NCI-H774 (cell line): ENCODE measurements around the gene RBL2.
"Not testable (repeated sequence)": the region's sequence is repeated elsewhere in the genome, so short reads cannot be mapped to it uniquely, and the experiment has no call there.

Experiments used
- DNase-seq: peaks from one replicate; lab custom pipeline; 2025; lab: John Stamatoyannopoulos, UW

The RBL2 gene

GRCh38 chr16:53504665-53505064, 70.4 kb downstream of the RBL2 start:
- no peak for DNase-seq

- DNase-seq = no peak
Observed at GRCh38 chr16:53506254-53506653, 72.0 kb downstream of the RBL2 start.

DNA sequence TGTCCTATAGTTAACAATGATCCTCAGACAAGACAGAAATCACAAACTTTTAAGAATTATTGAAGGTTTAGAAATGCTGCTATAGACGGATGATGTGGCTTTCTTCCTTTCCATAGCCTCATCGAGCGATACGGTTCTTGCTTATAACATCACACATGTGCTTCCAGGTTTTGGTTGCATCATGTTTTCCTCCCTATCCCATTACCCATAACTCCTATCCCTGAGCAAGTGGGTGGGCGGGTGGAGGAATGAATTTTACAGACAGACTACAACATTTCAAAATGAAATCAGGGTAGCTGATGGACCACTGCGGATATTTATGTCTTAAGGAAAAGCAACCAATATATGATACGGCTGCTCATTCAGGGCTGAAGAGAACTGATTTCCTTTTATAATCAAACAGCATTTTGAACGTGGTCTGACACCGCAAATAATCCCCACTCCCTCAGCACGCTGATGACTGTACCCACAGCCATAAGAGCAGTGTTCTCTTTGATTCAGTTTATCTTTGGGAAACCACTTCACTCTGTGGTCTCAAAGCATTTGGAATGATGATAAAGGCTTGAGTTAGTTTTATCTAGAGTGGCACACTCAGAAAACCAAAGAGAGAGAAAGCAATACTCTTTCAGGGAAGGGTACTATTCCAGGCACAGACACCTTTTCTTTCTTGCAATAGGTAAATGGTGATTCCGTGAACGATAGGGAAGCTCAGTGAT, 73.4 kb downstream of the RBL2 start:
- DNase-seq = no peak

DNA sequence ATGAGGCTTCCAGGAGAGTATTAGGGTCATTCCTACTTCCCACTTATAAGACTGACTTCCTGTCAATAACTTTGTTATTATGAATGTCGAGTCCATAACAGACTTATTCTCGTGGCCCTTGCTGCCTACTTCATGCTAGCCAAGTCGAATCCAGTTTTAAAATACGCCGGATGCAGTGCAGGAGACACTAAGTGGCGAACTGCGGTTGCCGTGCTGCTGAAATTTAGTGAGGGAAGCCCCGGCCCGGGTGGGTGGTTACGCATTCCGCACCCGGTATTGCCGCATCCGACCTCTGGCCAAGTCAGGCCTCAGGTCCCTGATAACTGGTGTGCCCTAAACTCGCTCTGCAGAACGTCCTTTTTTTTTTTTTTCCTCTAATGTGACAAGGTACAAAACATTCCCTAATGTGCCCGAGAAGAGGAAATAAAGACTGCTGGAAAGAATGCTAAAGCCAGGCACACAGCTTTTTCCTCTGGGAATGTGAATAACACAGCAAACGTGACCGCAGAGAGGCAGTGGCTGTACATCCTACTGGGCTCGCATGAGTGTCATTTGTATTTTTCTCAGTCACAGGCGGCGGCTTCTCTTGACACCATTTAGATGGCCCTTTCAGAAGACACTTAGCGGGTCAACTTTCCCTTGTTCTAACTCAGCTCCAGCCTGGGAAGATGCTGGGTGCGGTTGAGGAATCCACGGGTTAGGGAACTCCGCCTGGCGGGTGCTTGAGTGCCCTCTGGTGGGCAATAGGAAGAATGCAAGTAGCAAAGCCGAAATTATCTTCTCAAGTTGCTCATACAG, 75.8 kb downstream of the RBL2 start:
- DNase-seq = peak; percentile 56

DNA sequence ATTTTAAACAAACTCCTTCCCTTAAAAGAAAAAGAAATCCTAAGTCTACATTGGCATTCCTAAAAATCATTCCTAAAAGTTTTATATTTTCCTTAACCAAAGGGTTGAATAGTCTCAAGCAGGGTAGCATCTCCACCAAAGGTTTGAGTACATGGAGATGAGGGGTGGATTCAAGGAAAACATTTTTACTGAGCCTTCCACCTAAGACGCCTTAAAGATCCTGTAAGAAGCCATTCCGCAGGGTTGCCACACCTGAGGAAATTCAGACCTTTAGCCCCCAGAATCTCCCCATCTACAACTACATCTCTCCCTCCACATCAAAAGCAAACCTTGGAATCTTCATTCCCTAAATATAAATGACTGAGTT, 76.4 kb downstream of the RBL2 start:
- no peak for DNase-seq

DNA sequence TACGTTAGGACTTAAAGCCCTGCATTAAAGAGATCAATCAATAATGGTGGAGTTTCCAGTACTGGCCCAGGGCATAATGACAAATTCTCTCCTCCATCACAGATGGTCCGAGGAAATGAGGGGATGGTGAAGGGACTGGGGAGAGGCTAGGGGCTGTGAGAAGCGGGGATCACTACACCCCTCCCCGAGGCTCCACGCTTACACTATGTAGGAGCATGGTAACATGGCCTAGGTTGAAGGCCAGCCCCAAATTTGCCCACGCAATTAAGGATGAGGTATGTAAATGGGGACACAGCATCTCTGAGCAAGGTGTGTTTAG, 76.8 kb downstream of the RBL2 start:
- DNase-seq = no peak

GRCh38 chr16:53511403-53512280, 77.4 kb downstream of the RBL2 start:
- peak; percentile 78 for DNase-seq

- DNase-seq = not testable (repeated sequence)
Observed at GRCh38 chr16:53512795-53513194, 78.5 kb downstream of the RBL2 start.

DNA sequence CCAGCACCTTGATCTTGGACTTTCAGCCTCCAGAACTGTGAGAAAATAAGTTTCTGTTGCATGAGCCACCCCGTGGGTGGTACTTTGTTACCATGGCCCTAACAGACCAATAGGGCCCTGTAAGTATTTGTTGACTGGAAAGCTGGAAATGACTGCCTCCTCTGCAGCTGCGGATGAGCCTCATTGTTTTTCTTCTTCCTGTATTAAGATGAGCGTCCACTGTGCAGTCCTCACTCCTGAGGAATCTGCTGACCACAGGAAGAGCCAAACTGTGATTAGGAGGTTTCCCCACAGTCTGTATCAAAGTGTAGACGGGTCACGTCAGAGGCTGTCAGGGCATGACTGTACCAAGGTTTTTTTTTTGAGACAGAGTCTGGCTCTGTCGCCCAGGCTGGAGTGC, 81.0 kb downstream of the RBL2 start:
- DNase-seq = no peak

DNA sequence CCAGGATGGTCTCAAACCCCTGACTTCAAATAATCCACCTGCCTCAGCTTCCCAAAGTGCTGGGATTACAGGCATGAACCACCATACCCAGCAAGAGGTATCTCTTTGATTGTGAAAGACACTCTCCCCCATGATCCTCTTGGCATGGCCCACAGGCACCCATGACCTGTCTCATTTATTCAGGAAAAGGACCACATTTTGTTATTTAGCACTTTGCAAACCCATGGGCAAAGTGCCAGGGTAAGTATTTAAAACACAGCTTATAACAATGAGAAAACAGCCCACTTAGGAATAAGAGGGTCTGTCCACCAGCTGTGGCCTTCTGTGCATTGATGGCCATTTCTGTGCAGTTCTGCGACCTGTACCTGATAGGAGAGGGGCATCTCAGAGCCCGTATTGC, 81.5 kb downstream of the RBL2 start:
- no peak for DNase-seq

DNA sequence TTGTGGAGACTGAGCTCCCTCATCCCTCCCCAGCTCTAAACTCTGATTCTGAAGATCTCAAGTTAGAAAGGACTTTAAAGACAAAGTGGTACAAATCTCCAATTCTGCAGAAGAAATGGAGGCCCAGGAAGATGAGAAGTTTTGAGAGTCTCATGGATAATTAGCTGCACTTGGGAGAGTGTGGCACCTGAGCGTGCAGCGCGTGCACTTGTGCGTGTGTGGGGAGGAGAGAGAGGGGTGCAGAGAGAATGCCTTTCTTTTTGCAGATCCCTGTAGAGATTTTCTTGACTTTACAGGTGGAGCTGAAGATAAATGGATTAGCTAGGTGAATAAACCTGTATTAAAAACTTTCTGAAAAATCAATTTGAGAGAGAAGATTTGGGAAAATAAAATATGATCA, 83.6 kb downstream of the RBL2 start:
- DNase-seq = no peak

DNA sequence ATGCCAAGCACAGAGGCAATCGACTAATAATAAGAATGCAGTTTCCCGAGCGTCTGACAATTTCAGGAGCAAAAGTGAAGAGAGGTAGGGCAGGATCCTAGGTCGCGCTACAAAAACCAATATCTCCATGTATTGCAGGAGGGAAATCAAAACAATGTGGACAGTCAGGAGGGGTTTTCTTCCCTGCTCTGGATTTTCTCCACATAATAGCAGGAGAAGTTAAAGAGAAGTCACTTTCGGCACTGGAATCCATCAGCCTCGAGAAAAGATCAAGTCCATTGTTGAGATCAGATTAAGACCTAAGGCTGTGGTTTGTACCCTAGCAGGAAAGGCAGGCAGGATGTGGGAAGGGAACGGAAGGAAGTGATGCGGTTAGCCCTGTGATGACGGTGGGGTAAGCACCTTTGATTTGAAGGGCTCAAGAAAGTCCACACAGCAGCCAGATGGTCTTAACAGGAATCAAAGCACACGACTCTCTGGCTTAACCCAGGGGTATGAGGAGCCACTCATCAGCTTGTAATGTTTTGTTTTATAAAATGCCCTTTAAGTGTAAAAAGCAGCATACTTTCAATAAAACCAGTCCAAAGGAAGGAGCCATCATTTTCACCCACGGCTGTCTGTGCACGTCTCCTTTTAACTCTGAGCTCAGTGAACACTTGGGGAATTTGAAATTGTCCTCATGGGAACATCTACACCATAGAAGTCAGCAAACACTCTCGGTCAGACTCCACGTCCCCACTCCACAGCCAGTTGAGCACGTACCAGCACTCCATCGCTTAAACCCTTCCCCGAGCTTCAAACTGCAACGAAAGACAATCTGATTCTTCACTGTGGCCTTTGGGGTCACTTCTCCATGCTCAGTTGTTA, 84.5 kb downstream of the RBL2 start:
- DNase-seq = no peak

DNA sequence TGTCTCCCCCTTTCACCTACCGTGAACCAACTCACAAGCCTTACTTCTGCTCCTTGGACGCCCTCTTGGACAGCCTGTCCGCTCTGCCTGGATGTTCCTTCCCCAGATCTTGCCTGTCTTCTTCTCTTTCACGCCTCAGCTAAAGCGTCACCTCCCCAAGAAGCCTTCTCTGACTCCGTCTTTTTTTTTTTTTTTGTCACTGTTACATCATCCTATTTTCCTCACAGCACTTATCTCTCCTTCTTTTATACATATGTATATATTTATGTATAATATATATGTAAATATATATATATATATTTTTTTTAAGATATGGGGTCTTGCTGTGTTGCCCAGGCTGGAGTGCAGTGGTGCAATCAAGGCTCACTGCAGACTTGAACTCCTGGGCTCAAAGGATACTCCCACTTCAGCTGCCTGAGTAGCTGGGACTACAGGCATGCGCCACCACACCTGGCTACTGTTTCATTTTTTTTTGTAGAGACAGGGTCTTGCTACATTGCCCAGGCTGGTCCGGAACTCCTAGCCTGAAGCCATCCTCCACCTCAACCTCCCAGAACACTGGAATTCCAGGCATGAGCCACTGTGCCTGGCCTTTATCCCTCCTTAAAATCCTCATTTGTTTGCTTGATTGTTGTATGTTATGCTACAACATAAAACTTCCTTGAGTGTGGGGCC, 85.3 kb downstream of the RBL2 start:
- no peak for DNase-seq

DNA sequence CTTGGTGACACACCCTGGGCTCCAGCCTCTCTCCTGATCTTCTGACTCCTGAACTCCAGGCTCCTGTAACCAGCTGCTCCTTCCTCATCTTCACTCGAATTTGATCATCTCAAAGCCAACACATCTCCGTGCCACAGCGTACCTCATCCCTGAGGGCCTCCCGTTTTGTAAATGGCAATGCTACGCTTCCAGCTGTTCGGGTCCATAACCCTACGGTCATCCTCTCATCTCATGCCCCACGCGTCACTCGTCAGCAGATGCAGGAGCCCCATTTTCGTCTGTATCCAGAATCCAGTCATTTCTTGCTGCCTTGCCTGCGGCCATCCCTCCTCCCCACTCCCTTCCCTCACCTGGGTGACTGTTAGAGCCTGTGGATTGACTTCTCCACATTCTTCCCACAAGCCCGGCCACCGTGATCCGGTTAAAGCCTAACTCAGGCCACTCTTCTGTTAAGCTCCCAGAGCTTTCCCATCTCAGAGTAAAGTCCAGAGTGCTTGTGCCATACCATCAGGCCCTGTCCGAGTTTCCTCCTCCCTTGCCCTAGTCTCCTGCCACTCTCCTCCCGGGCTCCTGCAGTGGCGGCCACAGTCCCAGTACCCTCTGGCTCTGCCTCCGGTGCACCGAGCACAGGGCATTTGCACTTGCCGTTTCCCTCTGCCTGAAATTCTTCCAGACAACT, 89.0 kb downstream of the RBL2 start:
- no peak for DNase-seq

- no peak for DNase-seq
Observed at GRCh38 chr16:53523971-53524548, 89.8 kb downstream of the RBL2 start.

DNA sequence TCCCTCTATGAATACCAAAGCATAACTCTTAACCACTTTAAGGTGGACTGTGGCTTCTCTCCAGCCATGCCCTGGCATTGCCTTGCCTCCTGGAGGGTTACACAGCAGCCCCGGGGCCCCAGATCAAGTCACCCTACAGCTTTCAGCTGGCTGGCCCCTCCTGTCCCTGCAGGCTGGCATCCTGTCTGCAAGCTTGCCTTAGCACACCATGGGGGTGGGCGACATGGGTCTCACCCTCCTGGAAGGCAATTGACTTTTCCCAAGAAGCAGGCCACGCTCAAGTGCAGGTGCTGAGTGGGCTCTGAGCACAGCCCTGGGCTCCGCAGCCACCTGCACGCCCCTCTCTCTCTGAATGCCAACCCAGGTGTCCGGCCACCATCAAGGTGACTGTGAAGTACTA, 94.5 kb downstream of the RBL2 start:
- DNase-seq = no peak

DNA sequence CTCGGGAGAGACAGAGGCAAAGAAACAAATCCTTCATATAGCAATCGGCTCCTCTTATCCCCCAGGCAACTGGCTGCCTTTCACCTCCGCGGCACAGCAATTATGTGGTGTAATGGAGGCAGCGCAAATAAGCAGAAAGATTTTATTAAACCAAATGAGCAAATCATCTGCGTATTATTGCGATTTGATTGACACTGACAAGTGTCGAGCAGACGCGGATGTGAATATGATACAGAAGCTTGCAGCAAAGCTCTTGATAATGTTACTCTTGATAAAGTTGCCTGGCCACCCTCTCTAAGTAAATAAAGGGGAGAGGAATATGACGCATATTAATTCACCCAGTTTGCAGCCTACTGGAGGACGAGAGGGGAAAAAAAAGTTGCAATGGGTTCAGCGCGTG, 95.2 kb downstream of the RBL2 start:
- no peak for DNase-seq

DNA sequence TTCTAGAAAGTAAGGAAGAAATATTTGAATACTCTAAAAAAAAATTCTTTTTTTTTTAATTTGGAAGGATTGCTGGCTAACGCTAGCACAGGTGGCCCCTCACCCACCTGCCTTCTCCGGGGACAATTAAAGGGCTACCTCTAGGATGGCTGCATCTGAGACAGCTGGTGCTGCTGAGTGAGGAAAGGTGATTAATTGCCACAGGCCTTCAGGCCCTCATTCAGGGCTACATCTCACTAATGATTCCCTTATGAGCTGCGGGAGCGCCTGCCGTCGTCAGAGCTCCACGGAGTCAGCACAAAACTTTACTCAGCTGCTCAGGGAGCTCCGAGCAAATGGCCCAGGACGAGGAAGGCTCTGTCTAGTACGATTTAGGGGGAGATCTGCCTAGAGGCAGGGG, 95.8 kb downstream of the RBL2 start:
- peak; percentile 31 for DNase-seq

GRCh38 chr16:53530741-53531140, 96.5 kb downstream of the RBL2 start:
- DNase-seq = no peak

DNA sequence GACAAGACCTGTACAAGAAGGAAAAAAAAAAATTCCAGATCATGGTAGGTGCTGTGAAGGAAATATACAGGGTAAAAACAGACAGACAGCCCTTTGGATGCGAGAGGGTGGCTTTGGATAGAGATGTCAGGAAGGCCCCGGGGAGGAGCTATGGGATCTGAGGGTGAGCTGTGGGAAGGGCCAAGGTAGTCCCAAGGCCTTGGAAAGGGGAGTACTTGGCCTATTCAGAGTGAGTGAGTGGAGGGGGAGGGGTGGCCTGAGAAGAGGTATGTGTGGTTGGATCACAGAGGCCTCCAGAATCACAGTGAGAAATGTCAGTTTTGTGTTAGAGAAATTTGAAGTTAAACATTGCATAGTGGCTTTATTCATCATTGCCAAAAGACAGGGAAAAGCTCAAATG, 99.9 kb downstream of the RBL2 start:
- no peak for DNase-seq
